Measurements from ENCODE around the gene KIAA1143. TPM values are rescaled to one million over a fixed set of nuclear protein-coding genes. Genes with fewer than 3 reads are reported as not detected.

The KIAA1143 gene
- polyA plus RNA-seq, 1 of the 3 experiments (the other 2 are of a cell fraction): 5.6 TPM

GRCh38 chr3:44762690-44763089, 1.3 kb upstream of the KIAA1143 start:
- peaks cover 13% of the 10 kb centered on the region; the same call in 1 of the 2 replicates for H3K9me3 ChIP-seq
- H3K4me3 ChIP-seq (ENCODE audit: low read depth in 2 of 2, low read length in 1 of 2): peak overlapping the region; percentile 84 to 88
- POLR2A ChIA-PET: interaction anchor here (1.1 to 2.0 kb wide), 2 partner anchors 50 to 424 kb away, joined by 3 to 9 read pairs; partner anchors contain the start of genes TCAIM and ZNF502
- peak overlapping the region; percentile 80 for H3K4me2 ChIP-seq
- peak overlapping the region; percentile 87 for H2AFZ ChIP-seq (ENCODE audit: low read depth)
- 31% methylated on average over 5 of the region's 5 CpGs for WGBS (ENCODE audit: low lambda C conversion rate)
- no peak for DNase-seq
- H3K9ac ChIP-seq: peak overlapping the region; percentile 67
- no peak for TF ChIP-seq ELF1 (IDR thresholded peaks at IDR 0.05)
- no peak for TF ChIP-seq JUND (IDR thresholded peaks at IDR 0.05)
- no peak for TF ChIP-seq NRF1 (IDR thresholded peaks at IDR 0.05; ENCODE audit: low read depth, low read length)
- H3K36me3 ChIP-seq (replicated peaks in 1 of 2; ENCODE audit: control insufficient read depth in 1 of 2, insufficient read depth in 2 of 2, low read length in 1 of 2): peaks cover 0 to 28% of the 10 kb centered on the region in 2 experiments
- H3K9me2 ChIP-seq: no peaks in the 10 kb centered on the region
- no peaks in the 10 kb centered on the region for H3K27me3 ChIP-seq (ENCODE audit: insufficient read depth)
- peak overlapping the region in 1 of 2 experiments; percentile 36; a peak in 2 of 4 replicates for H3K27ac ChIP-seq (ENCODE audit: low read depth in 2 of 2, low read length in 1 of 2)
- peaks cover 0 to 2% of the 10 kb centered on the region in 2 experiments; a peak in 1 of 4 replicates for H3K4me1 ChIP-seq (ENCODE audit: control insufficient read depth in 1 of 2, insufficient read depth in 2 of 2, low read depth in 1 of 2, low read length in 1 of 2)
- CTCF ChIA-PET: interaction anchor here (1.0 to 1.9 kb wide), 4 partner anchors 10 to 85 kb away, joined by 3 to 7 read pairs (median 3); no protein-coding TSS in a partner anchor
- peaks cover 7% of the 10 kb centered on the region for H3F3A ChIP-seq (replicated peaks; ENCODE audit: insufficient read depth)
- H3K79me2 ChIP-seq (ENCODE audit: insufficient read depth): peaks cover 88% of the 10 kb centered on the region
- no peaks in the 10 kb centered on the region for H4K20me1 ChIP-seq (ENCODE audit: insufficient read depth)

- H3F3A ChIP-seq (replicated peaks; ENCODE audit: insufficient read depth): peaks cover 7% of the 10 kb centered on the region
- H3K4me2 ChIP-seq: peak overlapping the region; percentile 80
- no peaks in the 10 kb centered on the region for H3K27me3 ChIP-seq (ENCODE audit: insufficient read depth)
- no peaks in the 10 kb centered on the region for H3K9me2 ChIP-seq
- peak overlapping the region; percentile 87 for H2AFZ ChIP-seq (ENCODE audit: low read depth)
- WGBS (ENCODE audit: low lambda C conversion rate): under 1% methylated on average over 9 of the region's 9 CpGs
- H3K9me3 ChIP-seq: peaks cover 13% of the 10 kb centered on the region; the same call in 1 of the 2 replicates
- H3K27ac ChIP-seq (ENCODE audit: low read depth in 2 of 2, low read length in 1 of 2): peak overlapping the region; percentile 36 to 77; a peak in 3 of 4 replicates
- peak overlapping the region; percentile 67 for H3K9ac ChIP-seq
- H3K79me2 ChIP-seq (ENCODE audit: insufficient read depth): peaks cover 88% of the 10 kb centered on the region
- TF ChIP-seq, protein P1, sequence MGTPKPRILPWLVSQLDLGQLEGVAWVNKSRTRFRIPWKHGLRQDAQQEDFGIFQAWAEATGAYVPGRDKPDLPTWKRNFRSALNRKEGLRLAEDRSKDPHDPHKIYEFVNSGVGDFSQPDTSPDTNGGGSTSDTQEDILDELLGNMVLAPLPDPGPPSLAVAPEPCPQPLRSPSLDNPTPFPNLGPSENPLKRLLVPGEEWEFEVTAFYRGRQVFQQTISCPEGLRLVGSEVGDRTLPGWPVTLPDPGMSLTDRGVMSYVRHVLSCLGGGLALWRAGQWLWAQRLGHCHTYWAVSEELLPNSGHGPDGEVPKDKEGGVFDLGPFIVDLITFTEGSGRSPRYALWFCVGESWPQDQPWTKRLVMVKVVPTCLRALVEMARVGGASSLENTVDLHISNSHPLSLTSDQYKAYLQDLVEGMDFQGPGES (IDR thresholded peaks at IDR 0.05; ENCODE audit: low read depth, low read length): no peak
- no peak for TF ChIP-seq MXI1 (IDR thresholded peaks at IDR 0.05; ENCODE audit: low read depth, low read length)
- H4K20me1 ChIP-seq (ENCODE audit: insufficient read depth): no peaks in the 10 kb centered on the region
- peaks cover 0 to 2% of the 10 kb centered on the region in 2 experiments; a peak in 1 of 4 replicates for H3K4me1 ChIP-seq (ENCODE audit: control insufficient read depth in 1 of 2, insufficient read depth in 2 of 2, low read depth in 1 of 2, low read length in 1 of 2)
- ChIA-PET CTCF (interaction anchor here (0.6 to 1.9 kb wide), 5 partner anchors 10 to 236 kb away, joined by 3 to 7 read pairs (median 3); no protein-coding TSS in a partner anchor), POLR2A (interaction anchor here (1.2 to 2.0 kb wide), 3 partner anchors 14 to 50 kb away, joined by 3 to 9 read pairs (median 4); partner anchors contain the start of genes ZNF501 and ZNF502)
- peaks cover 2 to 32% of the 10 kb centered on the region in 2 experiments for H3K36me3 ChIP-seq (replicated peaks in 1 of 2; ENCODE audit: control insufficient read depth in 1 of 2, insufficient read depth in 2 of 2, low read length in 1 of 2)
- DNase-seq: peak; percentile 26
- peak overlapping the region; percentile 84 to 88 for H3K4me3 ChIP-seq (ENCODE audit: low read depth in 2 of 2, low read length in 1 of 2)
Observed at GRCh38 chr3:44762170-44762677, 805 bp upstream of the KIAA1143 start.

DNA sequence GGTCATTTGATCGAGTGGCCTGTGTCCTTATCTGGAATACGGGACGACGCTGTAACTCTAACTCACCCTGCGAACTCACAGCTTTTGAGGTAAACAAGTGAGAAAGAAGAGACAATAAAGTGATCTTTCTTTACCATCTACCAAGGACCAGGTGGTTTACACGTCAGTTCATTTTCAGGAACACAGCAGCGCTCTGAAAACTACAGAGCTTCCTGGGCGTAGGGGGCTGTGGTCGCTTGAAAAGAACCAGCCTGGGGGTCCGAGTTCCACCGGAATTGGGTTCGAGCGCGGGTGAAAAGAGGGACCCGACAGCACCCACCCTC, 357 bp downstream of the KIAA1143 start:
- Histone ChIP-seq H3K4me1 (ENCODE audit: control insufficient read depth in 1 of 2, insufficient read depth in 2 of 2, low read depth in 1 of 2, low read length in 1 of 2) (peaks cover 0 to 2% of the 10 kb centered on the region in 2 experiments; a peak in 1 of 4 replicates), H3K9me2 (no peaks in the 10 kb centered on the region), H3K27me3 (ENCODE audit: insufficient read depth) (no peaks in the 10 kb centered on the region), H4K20me1 (ENCODE audit: insufficient read depth) (no peaks in the 10 kb centered on the region), H2AFZ (ENCODE audit: low read depth) (peak overlapping the region; percentile 82), H3K27ac (ENCODE audit: low read depth in 2 of 2, low read length in 1 of 2) (peak overlapping the region; percentile 53 to 55), H3F3A (replicated peaks; ENCODE audit: insufficient read depth) (peaks cover 7% of the 10 kb centered on the region), H3K79me2 (ENCODE audit: insufficient read depth) (peaks cover 87% of the 10 kb centered on the region), H3K4me3 (ENCODE audit: low read depth in 2 of 2, low read length in 1 of 2) (peak overlapping the region; percentile 84 to 88), H3K36me3 (replicated peaks in 1 of 2; ENCODE audit: control insufficient read depth in 1 of 2, insufficient read depth in 2 of 2, low read length in 1 of 2) (peaks cover 2 to 37% of the 10 kb centered on the region in 2 experiments), H3K9ac (peak overlapping the region; percentile 67), H3K4me2 (peak overlapping the region; percentile 80), H3K9me3 (peaks cover 13% of the 10 kb centered on the region; the same call in 1 of the 2 replicates)
- TF ChIP-seq RAD21 (IDR thresholded peaks at IDR 0.05; ENCODE audit: low read length) (no peak), EP300 (IDR thresholded peaks at IDR 0.05; ENCODE audit: borderline replicate concordance in 1 of 2, low read depth in 1 of 2, low read length in 1 of 2) (no peak), FOSL2 (IDR thresholded peaks at IDR 0.05; ENCODE audit: borderline replicate concordance, low read depth) (no peak), CHD2 (IDR thresholded peaks at IDR 0.05; ENCODE audit: low read length, partially characterized antibody) (no peak)
- TF ChIP-seq, protein P1 (IDR thresholded peaks at IDR 0.05; ENCODE audit: low read depth, low read length): no peak
- TF ChIP-seq, protein P2, sequence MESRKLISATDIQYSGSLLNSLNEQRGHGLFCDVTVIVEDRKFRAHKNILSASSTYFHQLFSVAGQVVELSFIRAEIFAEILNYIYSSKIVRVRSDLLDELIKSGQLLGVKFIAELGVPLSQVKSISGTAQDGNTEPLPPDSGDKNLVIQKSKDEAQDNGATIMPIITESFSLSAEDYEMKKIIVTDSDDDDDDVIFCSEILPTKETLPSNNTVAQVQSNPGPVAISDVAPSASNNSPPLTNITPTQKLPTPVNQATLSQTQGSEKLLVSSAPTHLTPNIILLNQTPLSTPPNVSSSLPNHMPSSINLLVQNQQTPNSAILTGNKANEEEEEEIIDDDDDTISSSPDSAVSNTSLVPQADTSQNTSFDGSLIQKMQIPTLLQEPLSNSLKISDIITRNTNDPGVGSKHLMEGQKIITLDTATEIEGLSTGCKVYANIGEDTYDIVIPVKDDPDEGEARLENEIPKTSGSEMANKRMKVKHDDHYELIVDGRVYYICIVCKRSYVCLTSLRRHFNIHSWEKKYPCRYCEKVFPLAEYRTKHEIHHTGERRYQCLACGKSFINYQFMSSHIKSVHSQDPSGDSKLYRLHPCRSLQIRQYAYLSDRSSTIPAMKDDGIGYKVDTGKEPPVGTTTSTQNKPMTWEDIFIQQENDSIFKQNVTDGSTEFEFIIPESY (IDR thresholded peaks at IDR 0.05; ENCODE audit: borderline replicate concordance, low read depth): no peak
- CTCF ChIA-PET: no interaction called here
- peak; percentile 15 for DNase-seq
- POLR2A ChIA-PET: interaction anchor here (0.9 to 2.0 kb wide), 5 partner anchors 16 to 215 kb away, joined by 3 to 9 read pairs (median 4); partner anchors contain the start of genes EXOSC7, ZDHHC3, ZNF501 and ZNF502
- WGBS (ENCODE audit: low lambda C conversion rate): 6% methylated on average over 14 of the region's 15 CpGs

Data from SK-N-SH (cell line).